ENCODE results near the gene RASIP1.
A peak's percentile ranks its signal among the peaks of the same experiment; 100 is the strongest.

Gene RASIP1

DNA sequence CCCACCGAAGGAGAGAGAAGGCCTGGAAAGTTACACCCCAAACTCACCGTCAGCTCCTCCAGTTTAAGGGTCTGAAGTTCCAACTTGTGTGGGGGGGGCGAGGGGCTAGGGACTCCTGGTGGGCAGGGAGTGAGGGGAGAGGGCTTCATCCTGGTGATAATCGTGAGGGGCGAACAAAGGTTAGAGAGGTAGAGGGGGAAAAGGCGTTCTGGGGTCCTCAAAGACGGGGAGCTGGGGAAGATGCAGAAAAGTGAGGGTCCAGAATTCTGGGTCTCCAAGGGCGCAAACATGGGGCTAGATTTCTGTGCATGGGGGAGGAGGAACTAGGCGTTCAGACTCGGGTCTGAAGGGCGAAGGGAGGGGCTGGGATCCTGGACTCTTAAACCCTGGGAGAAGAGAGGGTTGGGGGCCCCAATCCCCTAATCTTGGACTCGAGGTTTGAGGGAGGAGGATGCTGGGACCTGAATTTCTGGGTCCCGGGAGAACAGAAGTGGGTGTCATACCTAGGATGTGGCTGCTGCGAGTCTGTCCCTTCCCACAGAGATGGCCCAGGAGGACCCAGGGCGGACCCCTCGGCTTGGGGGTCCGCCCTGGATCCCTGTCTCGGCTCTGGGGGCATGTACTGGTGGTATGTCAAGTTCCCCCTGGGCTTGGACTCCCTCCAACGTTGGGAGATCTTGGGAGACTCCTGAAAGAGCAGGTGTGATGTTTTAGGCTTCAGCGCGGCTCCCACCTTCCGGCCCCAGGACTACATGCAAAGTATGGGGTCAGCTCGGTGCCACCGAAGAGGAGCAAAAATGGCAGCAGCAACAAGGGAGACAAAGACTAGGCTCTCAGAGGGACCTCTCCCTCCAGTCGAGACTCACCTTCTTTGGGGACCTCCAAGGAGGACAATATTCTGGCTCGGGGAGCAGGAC, 25.4 kb downstream of the RASIP1 start:
- no peak for DNase-seq (ENCODE audit: extremely low spot score)
- CTCF ChIA-PET: no interaction called here
- TF ChIP-seq FOXM1 (IDR thresholded peaks at IDR 0.05; ENCODE audit: borderline replicate concordance) (no peak), HDGF (IDR thresholded peaks at IDR 0.05; ENCODE audit: borderline replicate concordance) (no peak), L3MBTL2 (conservative IDR thresholded peaks at IDR 0.05) (no peak), ARNT (IDR thresholded peaks at IDR 0.05) (no peak), FOXK2 (IDR thresholded peaks at IDR 0.05) (no peak), SP1 (IDR thresholded peaks at IDR 0.05) (no peak), ZNF384 (IDR thresholded peaks at IDR 0.05) (no peak), FOXA1 (IDR thresholded peaks at IDR 0.05) (no peak), TARDBP (IDR thresholded peaks at IDR 0.05) (no peak), BHLHE40 (IDR thresholded peaks at IDR 0.05; ENCODE audit: borderline replicate concordance) (no peak)
- TF ChIP-seq, protein P1, sequence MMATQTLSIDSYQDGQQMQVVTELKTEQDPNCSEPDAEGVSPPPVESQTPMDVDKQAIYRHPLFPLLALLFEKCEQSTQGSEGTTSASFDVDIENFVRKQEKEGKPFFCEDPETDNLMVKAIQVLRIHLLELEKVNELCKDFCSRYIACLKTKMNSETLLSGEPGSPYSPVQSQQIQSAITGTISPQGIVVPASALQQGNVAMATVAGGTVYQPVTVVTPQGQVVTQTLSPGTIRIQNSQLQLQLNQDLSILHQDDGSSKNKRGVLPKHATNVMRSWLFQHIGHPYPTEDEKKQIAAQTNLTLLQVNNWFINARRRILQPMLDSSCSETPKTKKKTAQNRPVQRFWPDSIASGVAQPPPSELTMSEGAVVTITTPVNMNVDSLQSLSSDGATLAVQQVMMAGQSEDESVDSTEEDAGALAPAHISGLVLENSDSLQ (IDR thresholded peaks at IDR 0.05): no peak
- POLR2A ChIA-PET: interaction anchor here (0.7 to 1.7 kb wide), 6 partner anchors 10 to 96 kb away, joined by 3 to 9 read pairs (median 5); partner anchors contain the start of genes IZUMO1, RPL18 and SPHK2

DNA sequence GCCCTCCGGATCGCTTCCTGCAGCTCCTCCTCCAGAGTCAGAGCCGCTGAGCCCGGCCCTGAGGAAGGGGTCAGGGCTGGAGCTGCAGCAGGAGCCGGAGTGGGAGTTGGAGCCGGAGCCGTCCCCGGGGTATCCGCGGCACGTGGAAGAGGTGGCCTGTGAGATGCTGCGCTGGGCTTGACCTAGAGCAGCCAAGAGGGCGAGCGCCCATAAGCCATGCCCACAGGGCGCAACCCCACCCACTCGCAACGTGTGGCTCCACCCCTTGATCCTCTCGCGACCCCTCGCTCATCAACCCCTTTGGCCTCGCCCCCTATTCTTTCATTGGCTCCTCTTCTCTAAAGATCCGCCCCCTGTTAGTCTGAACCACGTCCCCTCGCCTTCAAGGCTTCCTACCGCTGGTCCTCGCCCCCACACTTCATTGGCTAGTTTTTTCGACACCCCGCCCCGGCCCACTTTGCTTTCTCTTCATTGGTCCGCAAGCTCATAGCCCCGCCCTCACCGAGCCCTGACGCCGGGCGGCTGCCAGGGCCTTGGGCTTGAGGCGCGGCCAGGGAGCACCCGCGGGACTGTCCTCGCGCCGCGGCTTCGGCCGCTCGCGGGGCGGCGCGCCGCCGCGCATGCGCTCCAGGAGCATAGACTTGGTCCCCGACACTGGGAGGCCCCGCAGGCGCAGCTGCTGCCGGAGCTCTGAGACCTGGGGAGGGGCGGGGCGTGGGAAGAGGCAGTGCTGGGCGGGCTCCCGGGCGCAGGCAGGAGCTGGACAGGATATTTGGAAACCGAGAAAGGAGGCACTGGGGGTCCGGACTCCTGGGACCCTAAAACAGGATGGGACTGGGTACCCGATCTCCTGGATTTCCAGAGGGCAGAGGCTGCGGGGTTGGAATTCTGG, 26.3 kb downstream of the RASIP1 start:
- CTCF ChIA-PET: no interaction called here
- POLR2A ChIA-PET: interaction anchor here (0.8 to 1.6 kb wide), 7 partner anchors 16 to 95 kb away, joined by 3 to 7 read pairs (median 3); partner anchors contain the start of genes CA11, IZUMO1, RPL18 and SPHK2
- DNase-seq (ENCODE audit: extremely low spot score): peak; percentile 98
- TF ChIP-seq BHLHE40 (IDR thresholded peaks at IDR 0.05; ENCODE audit: borderline replicate concordance) (no peak), TARDBP (IDR thresholded peaks at IDR 0.05) (peak; percentile 92)

DNA sequence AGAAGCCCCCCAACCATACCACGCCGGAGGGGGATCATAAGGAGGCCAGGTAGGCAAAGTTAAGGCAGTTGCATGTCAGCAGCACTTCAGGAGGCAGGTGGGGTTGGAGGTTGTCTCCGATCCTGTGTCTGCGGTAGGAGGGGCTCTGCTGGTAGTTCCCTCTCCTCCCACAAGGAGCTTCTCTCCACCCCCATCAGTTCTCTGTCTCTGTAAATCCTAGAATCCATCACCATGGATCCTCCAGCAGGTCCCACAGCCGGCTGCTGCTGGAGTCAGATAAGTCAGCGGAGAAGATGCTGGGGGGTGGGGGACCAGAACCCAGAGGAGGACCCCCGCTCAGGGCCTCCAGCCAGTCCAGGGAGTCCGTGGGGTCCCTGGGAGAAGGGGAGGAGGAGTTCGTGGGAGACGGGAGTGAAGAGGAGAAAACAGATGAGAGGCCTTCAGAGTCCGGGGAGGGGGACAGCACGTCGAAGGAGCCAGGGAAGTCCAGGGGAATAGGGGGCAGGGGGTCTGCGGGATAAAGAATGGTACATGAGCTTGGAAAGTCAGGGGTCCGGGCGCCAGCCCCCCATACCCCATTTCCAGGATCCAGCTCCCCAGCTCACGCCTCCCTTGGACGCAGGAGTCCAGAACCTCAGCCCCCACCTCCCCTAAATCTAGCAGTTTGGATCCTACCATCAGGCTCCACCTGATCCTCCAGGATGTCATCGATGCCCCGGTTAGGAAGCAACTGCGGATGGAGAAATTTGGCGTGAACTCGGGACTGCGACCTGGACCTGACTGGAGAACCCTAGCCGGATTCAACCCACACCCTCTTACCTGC, 27.2 kb downstream of the RASIP1 start:
- TF ChIP-seq SUZ12 (IDR thresholded peaks at IDR 0.05) (no peak), FOXA1 (IDR thresholded peaks at IDR 0.05) (no peak), SP1 (IDR thresholded peaks at IDR 0.05) (no peak), CTBP1 (IDR thresholded peaks at IDR 0.05; ENCODE audit: borderline replicate concordance) (no peak), NFRKB (IDR thresholded peaks at IDR 0.05) (no peak), FOXM1 (IDR thresholded peaks at IDR 0.05; ENCODE audit: borderline replicate concordance) (no peak), TARDBP (IDR thresholded peaks at IDR 0.05) (no peak), L3MBTL2 (conservative IDR thresholded peaks at IDR 0.05) (no peak), FOXK2 (IDR thresholded peaks at IDR 0.05) (no peak), HDGF (IDR thresholded peaks at IDR 0.05; ENCODE audit: borderline replicate concordance) (no peak), LEF1 (IDR thresholded peaks at IDR 0.05; ENCODE audit: borderline replicate concordance) (no peak), ELF4 (IDR thresholded peaks at IDR 0.05) (no peak), ZNF384 (IDR thresholded peaks at IDR 0.05) (no peak), ARNT (IDR thresholded peaks at IDR 0.05) (no peak)
- TF ChIP-seq, protein P1 (IDR thresholded peaks at IDR 0.05): no peak
- ChIA-PET POLR2A (interaction anchor here (0.8 to 1.3 kb wide), 6 partner anchors 12 to 68 kb away, joined by 3 to 4 read pairs (median 4); partner anchors contain the start of gene CA11), CTCF (no interaction called here)
- DNase-seq (ENCODE audit: extremely low spot score): peak; percentile 74

DNA sequence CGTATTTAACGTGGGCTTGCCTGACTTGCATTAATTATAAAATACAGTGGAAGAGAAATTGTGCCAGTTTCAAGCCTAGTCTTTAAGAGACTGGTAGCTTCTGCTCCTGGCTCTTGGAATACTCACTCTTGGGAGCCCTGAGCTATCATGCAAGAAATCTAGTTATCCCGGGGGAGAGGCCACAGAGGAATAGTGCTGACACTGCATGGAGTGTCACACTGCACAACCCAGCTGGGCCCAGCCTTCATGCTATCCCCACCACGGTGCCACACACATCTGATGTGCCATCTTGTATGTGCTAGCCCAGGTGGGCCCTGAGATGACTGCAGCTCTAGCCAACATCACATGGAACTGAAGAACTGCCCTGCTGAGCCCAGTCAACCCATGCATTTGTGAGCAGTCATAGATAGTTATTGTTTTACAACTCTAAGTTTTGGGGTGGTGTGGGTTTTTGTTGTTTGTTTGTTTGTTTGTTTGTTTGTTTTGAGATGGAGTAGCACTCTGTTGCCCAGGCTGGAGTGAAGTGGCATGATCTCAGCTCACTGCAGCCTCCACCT, 29.2 kb downstream of the RASIP1 start:
- TF ChIP-seq, protein P1 (IDR thresholded peaks at IDR 0.05): no peak
- TF ChIP-seq NFRKB (IDR thresholded peaks at IDR 0.05) (no peak), ARNT (IDR thresholded peaks at IDR 0.05) (no peak), CTBP1 (IDR thresholded peaks at IDR 0.05; ENCODE audit: borderline replicate concordance) (no peak), BHLHE40 (IDR thresholded peaks at IDR 0.05; ENCODE audit: borderline replicate concordance) (no peak), ELF4 (IDR thresholded peaks at IDR 0.05) (no peak), TARDBP (IDR thresholded peaks at IDR 0.05) (no peak), SP1 (IDR thresholded peaks at IDR 0.05) (no peak), FOXM1 (IDR thresholded peaks at IDR 0.05; ENCODE audit: borderline replicate concordance) (no peak)
- no peak for DNase-seq (ENCODE audit: extremely low spot score)
- ChIA-PET CTCF (interaction anchor here (0.6 to 0.7 kb wide), 2 partner anchors 9 to 259 kb away, joined by 3 to 4 read pairs; no protein-coding TSS in a partner anchor), POLR2A (no interaction called here)

DNA sequence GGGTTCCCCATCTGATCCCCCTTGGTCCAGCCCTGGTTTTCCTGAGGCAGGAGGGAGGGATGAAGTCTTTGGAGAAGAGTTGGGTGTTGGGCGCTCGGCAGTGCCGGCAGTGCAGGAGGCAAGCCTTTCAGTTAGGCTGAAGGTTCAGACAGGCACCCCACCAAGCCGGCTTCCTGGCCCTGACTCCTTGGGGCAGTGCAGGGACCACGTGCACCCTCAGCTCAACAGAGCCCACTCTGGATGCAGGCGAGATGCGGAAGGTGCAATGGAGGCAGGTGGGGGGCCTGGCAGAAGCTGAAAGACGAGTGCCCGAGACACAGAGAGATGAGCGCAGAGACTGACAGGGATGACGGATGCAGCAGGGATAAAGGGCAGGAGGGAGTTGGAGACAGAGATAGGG, 31.9 kb downstream of the RASIP1 start:
- no peak for TF ChIP-seq ELF4 (IDR thresholded peaks at IDR 0.05)
- ChIA-PET CTCF (no interaction called here), POLR2A (no interaction called here)
- no peak for DNase-seq (ENCODE audit: extremely low spot score)

Data from HEK293T (cell line).